ENCODE data around the gene MACROD2.

- TF ChIP-seq CTCF (conservative IDR thresholded peaks at IDR 0.05; ENCODE audit: low read depth in 2 of 2) (no peak), POLR2AphosphoS5 (IDR thresholded peaks at IDR 0.05; ENCODE audit: low read depth) (no peak), EZH2 (IDR thresholded peaks at IDR 0.05; ENCODE audit: low read depth, unreplicated experiment) (no peak), JUNB (IDR thresholded peaks at IDR 0.05; ENCODE audit: unreplicated experiment) (no peak), EZH2phosphoT487 (IDR thresholded peaks at IDR 0.05; ENCODE audit: unreplicated experiment) (no peak), REST (IDR thresholded peaks at IDR 0.05; ENCODE audit: unreplicated experiment) (no peak)
Observed at GRCh38 chr20:14568701-14569100, 573.4 kb downstream of the MACROD2 start.

Data from GM23338 (cell line).